ENCODE measurements around the gene RBM33.

Gene RBM33

DNA sequence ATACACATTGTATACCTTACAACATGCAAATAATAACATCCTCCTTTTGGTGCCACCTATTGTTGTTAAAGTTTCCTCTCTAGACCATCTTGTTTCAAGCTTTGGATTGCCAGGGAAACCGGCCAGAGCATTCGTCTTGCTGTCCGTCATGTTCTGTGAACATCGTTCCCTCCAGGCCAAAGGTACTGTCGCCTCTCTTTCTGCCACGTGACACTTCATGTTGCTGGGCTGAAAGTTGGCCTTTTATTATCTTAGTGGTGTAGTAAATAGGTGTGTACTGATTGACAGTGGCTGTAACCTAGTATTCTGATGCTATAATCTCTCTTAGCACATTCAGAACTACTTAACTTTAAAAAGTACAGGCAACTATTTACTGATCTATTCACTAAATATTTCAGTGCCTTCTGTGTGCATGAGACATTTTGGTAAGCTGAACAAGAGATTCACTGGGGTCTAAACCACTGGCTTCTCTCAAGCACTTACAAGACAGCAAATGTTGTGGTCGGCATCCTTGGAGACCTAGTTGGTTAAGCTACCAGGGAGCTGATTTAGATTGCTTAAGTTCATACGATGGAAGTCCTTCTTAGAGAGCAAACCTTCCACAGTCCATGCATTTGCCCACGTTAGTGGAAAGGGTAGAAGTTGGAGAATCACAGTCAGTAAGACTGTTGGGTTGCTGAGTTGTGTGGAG, 115.4 kb downstream of the RBM33 start:
- TF ChIP-seq ZBTB7A (IDR thresholded peaks at IDR 0.05; ENCODE audit: low read depth): no peak
- no peak for TF ChIP-seq RAD21 (IDR thresholded peaks at IDR 0.05; ENCODE audit: low read depth)
- no peak for TF ChIP-seq TEAD4 (IDR thresholded peaks at IDR 0.05)
- TF ChIP-seq TCF12 (IDR thresholded peaks at IDR 0.05; ENCODE audit: low read depth): no peak
- no peak for TF ChIP-seq TAF1 (IDR thresholded peaks at IDR 0.05; ENCODE audit: low read depth)
- TF ChIP-seq MAX (IDR thresholded peaks at IDR 0.05): no peak
- TF ChIP-seq EGR1 (IDR thresholded peaks at IDR 0.05): no peak
- TF ChIP-seq NFIC (IDR thresholded peaks at IDR 0.05): no peak
- TF ChIP-seq CREB1 (IDR thresholded peaks at IDR 0.05; ENCODE audit: low read depth): no peak
- TF ChIP-seq CEBPB (IDR thresholded peaks at IDR 0.05): no peak

GRCh38 chr7:155761162-155761561, 116.7 kb downstream of the RBM33 start:
- TF ChIP-seq ZBTB7A (IDR thresholded peaks at IDR 0.05; ENCODE audit: low read depth): no peak
- 0 out of 2 replicates have a peak, but pooled peaks have one; percentile 14 for TF ChIP-seq CEBPB (IDR thresholded peaks at IDR 0.05)

GRCh38 chr7:155762036-155762435, 117.6 kb downstream of the RBM33 start:
- TF ChIP-seq CREB1 (IDR thresholded peaks at IDR 0.05; ENCODE audit: low read depth) (no peak), FOXM1 (IDR thresholded peaks at IDR 0.05; ENCODE audit: borderline replicate concordance, low read depth) (no peak), YY1 (IDR thresholded peaks at IDR 0.05; ENCODE audit: low read depth) (no peak), EP300 (IDR thresholded peaks at IDR 0.05; ENCODE audit: borderline replicate concordance) (no peak), EGR1 (IDR thresholded peaks at IDR 0.05) (no peak), MAX (IDR thresholded peaks at IDR 0.05) (no peak), TEAD4 (IDR thresholded peaks at IDR 0.05) (no peak), REST (IDR thresholded peaks at IDR 0.05; ENCODE audit: low read depth) (no peak)

GRCh38 chr7:155762655-155763054, 118.2 kb downstream of the RBM33 start:
- TF ChIP-seq NFIC (IDR thresholded peaks at IDR 0.05) (no peak), RAD21 (IDR thresholded peaks at IDR 0.05; ENCODE audit: low read depth) (no peak), ZBTB7A (IDR thresholded peaks at IDR 0.05; ENCODE audit: low read depth) (no peak), REST (IDR thresholded peaks at IDR 0.05; ENCODE audit: low read depth) (no peak)

- TF ChIP-seq EGR1 (IDR thresholded peaks at IDR 0.05) (no peak), FOXM1 (IDR thresholded peaks at IDR 0.05; ENCODE audit: borderline replicate concordance, low read depth) (no peak), YY1 (IDR thresholded peaks at IDR 0.05; ENCODE audit: low read depth) (no peak), RAD21 (IDR thresholded peaks at IDR 0.05; ENCODE audit: low read depth) (no peak), TAF1 (IDR thresholded peaks at IDR 0.05; ENCODE audit: low read depth) (no peak), CEBPB (IDR thresholded peaks at IDR 0.05) (no peak), TCF12 (IDR thresholded peaks at IDR 0.05; ENCODE audit: low read depth) (no peak)
These were observed 118.7 kb downstream of the RBM33 start for GRCh38 chr7:155763122-155763521.

GRCh38 chr7:155763691-155764437, 119.4 kb downstream of the RBM33 start:
- TF ChIP-seq EGR1 (IDR thresholded peaks at IDR 0.05): no peak
- no peak for TF ChIP-seq ZBTB7A (IDR thresholded peaks at IDR 0.05; ENCODE audit: low read depth)
- no peak for TF ChIP-seq YY1 (IDR thresholded peaks at IDR 0.05; ENCODE audit: low read depth)
- no peak for TF ChIP-seq NFIC (IDR thresholded peaks at IDR 0.05)
- TF ChIP-seq REST (IDR thresholded peaks at IDR 0.05; ENCODE audit: low read depth): no peak
